HUES48 (cell line): ENCODE results near the gene G6PC3.

Experiments used
- H3K27ac ChIP-seq: one replicate; pipeline ENCODE4 v1.7.0; 2013; ENCODE audit warnings: low read depth, low read length, inconsistent platforms
- H3K27me3 ChIP-seq: 2 replicates; pipeline ENCODE4 v1.6.1; 2013; ENCODE audit warnings: mild to moderate bottlenecking, low read length; ENCODE audit not compliant: control insufficient read depth, insufficient read depth
- H3K36me3 ChIP-seq: 2 replicates; pipeline ENCODE4 v1.6.1; 2013; ENCODE audit warnings: low read length; ENCODE audit not compliant: control insufficient read depth, insufficient read depth
- H3K4me1 ChIP-seq: 2 replicates; pipeline ENCODE4 v1.6.1; 2013; ENCODE audit warnings: mild to moderate bottlenecking, low read length; ENCODE audit not compliant: control insufficient read depth, insufficient read depth
- H3K4me3 ChIP-seq: 2 replicates; pipeline ENCODE4 v1.5.1; 2013; ENCODE audit warnings: mild to moderate bottlenecking, low read depth, low read length
- H3K9ac ChIP-seq: 2 replicates; pipeline ENCODE4 v1.6.1; 2013; ENCODE audit warnings: mild to moderate bottlenecking, low read depth, low read length, moderate library complexity
- H3K9me3 ChIP-seq: 2 replicates; pipeline ENCODE4 v1.6.1; 2013; ENCODE audit warnings: low read length; ENCODE audit not compliant: control insufficient read depth, insufficient read depth

Gene G6PC3

DNA sequence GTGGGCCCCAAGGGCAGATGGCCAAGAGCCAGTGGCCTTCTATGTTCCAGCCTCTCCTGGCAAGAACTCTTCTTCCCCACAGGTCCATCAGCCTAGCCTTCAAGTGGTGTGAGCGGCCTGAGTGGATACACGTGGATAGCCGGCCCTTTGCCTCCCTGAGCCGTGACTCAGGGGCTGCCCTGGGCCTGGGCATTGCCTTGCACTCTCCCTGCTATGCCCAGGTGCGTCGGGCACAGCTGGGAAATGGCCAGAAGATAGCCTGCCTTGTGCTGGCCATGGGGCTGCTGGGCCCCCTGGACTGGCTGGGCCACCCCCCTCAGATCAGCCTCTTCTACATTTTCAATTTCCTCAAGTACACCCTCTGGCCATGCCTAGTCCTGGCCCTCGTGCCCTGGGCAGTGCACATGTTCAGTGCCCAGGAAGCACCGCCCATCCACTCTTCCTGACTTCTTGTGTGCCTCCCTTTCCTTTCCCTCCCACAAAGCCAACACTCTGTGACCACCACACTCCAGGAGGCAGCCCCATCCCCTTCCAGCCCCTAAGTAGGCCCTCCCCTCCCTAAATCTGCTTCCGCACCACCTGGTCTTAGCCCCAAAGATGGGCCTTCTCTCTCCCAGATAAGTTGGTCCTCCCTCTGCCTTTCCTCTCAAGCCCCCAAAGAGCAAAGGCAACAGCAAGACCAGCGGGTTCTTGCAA is 5.2 kb downstream of the G6PC3 start:
- Histone ChIP-seq H3K9me3 (no peaks in the 10 kb centered on the region), H3K27me3 (no peaks in the 10 kb centered on the region), H3K4me1 (peaks cover 7% of the 10 kb centered on the region; the same call in 1 of the 2 replicates), H3K27ac (no peak overlapping the region), H3K36me3 (peaks cover 75% of the 10 kb centered on the region), H3K9ac (no peak overlapping the region), H3K4me3 (no peak overlapping the region)

GRCh38 chr17:44076716-44077594 is 6.4 kb downstream of the G6PC3 start:
- H3K36me3 ChIP-seq: peaks cover 82% of the 10 kb centered on the region
- no peaks in the 10 kb centered on the region for H3K27me3 ChIP-seq
- no peak overlapping the region for H3K27ac ChIP-seq
- H3K4me1 ChIP-seq: peaks cover under 1% of the 10 kb centered on the region; the same call in 1 of the 2 replicates
- no peak overlapping the region for H3K4me3 ChIP-seq
- H3K9me3 ChIP-seq: no peaks in the 10 kb centered on the region
- no peak overlapping the region for H3K9ac ChIP-seq

GRCh38 chr17:44077595-44077909 is 7.0 kb downstream of the G6PC3 start:
- Histone ChIP-seq H3K27me3 (no peaks in the 10 kb centered on the region), H3K36me3 (peaks cover 88% of the 10 kb centered on the region), H3K9me3 (no peaks in the 10 kb centered on the region), H3K9ac (no peak overlapping the region), H3K27ac (no peak overlapping the region), H3K4me1 (no peaks in the 10 kb centered on the region), H3K4me3 (no peak overlapping the region)

DNA sequence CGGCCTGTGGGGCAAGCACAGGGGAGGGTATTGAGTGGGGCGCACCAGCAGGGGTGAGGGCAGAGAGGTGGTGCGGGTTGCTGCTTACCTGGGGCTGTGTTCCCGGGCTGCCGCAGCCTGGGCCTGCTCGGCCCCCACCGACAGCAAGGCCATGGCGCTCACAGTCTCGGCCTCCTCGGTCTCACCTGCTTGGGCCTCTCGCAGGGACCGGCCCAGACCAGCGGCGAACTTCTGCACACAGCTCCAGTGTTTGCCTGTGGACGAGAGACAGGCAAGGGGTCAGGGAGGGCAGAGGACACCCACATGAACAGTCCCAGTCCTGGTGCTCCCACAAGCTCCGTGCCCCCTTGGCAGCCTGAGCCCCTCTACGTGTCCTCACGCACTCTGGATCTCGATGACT is 7.9 kb downstream of the G6PC3 start:
- no peak overlapping the region for H3K27ac ChIP-seq

GRCh38 chr17:44079877-44080821 is 9.6 kb downstream of the G6PC3 start:
- H3K4me1 ChIP-seq: no peaks in the 10 kb centered on the region
- H3K36me3 ChIP-seq: peaks cover 80% of the 10 kb centered on the region
- no peak overlapping the region for H3K27ac ChIP-seq
- H3K27me3 ChIP-seq: no peaks in the 10 kb centered on the region
- no peak overlapping the region for H3K9ac ChIP-seq
- H3K4me3 ChIP-seq: no peak overlapping the region
- H3K9me3 ChIP-seq: no peaks in the 10 kb centered on the region

More for the DNA sequence above, 7.9 kb downstream of the G6PC3 start:
- Histone ChIP-seq H3K27me3 (no peaks in the 10 kb centered on the region), H3K4me1 (no peaks in the 10 kb centered on the region), H3K9me3 (no peaks in the 10 kb centered on the region), H3K4me3 (no peak overlapping the region), H3K36me3 (peaks cover 89% of the 10 kb centered on the region), H3K9ac (no peak overlapping the region)

GRCh38 chr17:44081681-44082080 is 11.1 kb downstream of the G6PC3 start:
- Histone ChIP-seq H3K36me3 (peaks cover 65% of the 10 kb centered on the region), H3K27me3 (no peaks in the 10 kb centered on the region), H3K9me3 (no peaks in the 10 kb centered on the region), H3K27ac (no peak overlapping the region), H3K9ac (no peak overlapping the region), H3K4me3 (no peak overlapping the region), H3K4me1 (peaks cover 5% of the 10 kb centered on the region; the same call in 1 of the 2 replicates)

GRCh38 chr17:44082256-44082927 is 11.9 kb downstream of the G6PC3 start:
- no peak overlapping the region for H3K4me3 ChIP-seq
- H3K9ac ChIP-seq: no peak overlapping the region
- H3K9me3 ChIP-seq: no peaks in the 10 kb centered on the region
- H3K4me1 ChIP-seq: peaks cover 11% of the 10 kb centered on the region
- no peaks in the 10 kb centered on the region for H3K27me3 ChIP-seq
- H3K36me3 ChIP-seq: peaks cover 58% of the 10 kb centered on the region
- H3K27ac ChIP-seq: no peak overlapping the region

- Histone ChIP-seq H3K9me3 (no peaks in the 10 kb centered on the region), H3K4me1 (peaks cover 18% of the 10 kb centered on the region), H3K27me3 (no peaks in the 10 kb centered on the region), H3K9ac (no peak overlapping the region), H3K4me3 (no peak overlapping the region), H3K27ac (no peak overlapping the region), H3K36me3 (peaks cover 51% of the 10 kb centered on the region)
Measured at GRCh38 chr17:44083250-44083849, 12.8 kb downstream of the G6PC3 start.

DNA sequence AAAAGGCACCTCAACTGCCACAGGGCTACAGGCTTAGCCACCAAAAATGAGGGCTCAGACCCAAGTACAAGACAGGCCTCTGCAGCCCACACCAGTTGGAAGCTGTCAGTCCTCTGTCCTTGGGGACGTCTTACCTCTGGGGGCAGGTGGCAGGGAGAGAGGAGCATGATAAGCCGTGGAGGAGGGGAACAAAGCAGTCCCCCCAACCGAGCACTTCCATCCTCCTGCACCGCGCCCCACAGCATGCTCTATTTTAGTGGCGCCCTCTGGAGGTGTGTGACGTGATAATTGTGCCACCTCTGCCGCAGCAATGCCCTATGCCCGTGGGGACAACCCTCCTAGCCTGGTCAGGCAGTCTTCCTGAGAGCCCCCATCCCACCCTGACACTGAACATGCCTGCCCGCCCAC is 13.6 kb downstream of the G6PC3 start:
- no peaks in the 10 kb centered on the region for H3K9me3 ChIP-seq

DNA sequence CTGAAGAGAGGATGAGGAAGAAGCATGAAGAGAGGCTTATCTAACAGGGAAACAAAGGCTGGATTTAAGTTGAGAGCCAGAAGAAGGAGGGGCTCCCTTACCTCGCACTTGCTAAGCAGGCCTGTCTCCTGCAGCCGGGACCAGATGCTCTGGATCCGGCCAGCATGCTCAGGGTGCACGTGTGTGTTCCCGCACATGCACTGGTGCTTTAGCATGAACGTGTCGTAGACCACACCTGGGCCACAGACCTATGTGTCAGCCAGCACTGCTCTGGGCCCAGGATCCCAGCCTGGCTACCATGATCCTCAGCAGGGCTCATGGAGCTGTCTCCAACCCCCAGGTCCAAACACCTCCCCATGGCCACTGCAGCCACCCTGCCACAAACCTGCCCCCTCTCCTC is 14.4 kb downstream of the G6PC3 start:
- no peak overlapping the region for H3K9ac ChIP-seq
- H3K27ac ChIP-seq: no peak overlapping the region
- H3K4me3 ChIP-seq: no peak overlapping the region
- H3K36me3 ChIP-seq: peaks cover 47% of the 10 kb centered on the region
- H3K9me3 ChIP-seq: no peaks in the 10 kb centered on the region
- no peaks in the 10 kb centered on the region for H3K27me3 ChIP-seq
- peaks cover 18% of the 10 kb centered on the region for H3K4me1 ChIP-seq

More for the DNA sequence above, 13.6 kb downstream of the G6PC3 start:
- Histone ChIP-seq H3K27me3 (no peaks in the 10 kb centered on the region), H3K27ac (no peak overlapping the region), H3K4me1 (peaks cover 18% of the 10 kb centered on the region), H3K4me3 (no peak overlapping the region), H3K36me3 (peaks cover 51% of the 10 kb centered on the region), H3K9ac (no peak overlapping the region)
